ENCODE measurements around the gene TOMM70.

TOMM70 gene

GRCh38 chr3:100411091-100411982 lies 10.4 kb upstream of the TOMM70 start:
- DNase-seq = no peak

GRCh38 chr3:100407977-100408532 lies 7.2 kb upstream of the TOMM70 start:
- DNase-seq = no peak

- DNase-seq = no peak
These were observed 6.3 kb upstream of the TOMM70 start for GRCh38 chr3:100407164-100407563.

- DNase-seq = no peak
These were observed 3.3 kb upstream of the TOMM70 start for GRCh38 chr3:100404250-100404548.

DNA sequence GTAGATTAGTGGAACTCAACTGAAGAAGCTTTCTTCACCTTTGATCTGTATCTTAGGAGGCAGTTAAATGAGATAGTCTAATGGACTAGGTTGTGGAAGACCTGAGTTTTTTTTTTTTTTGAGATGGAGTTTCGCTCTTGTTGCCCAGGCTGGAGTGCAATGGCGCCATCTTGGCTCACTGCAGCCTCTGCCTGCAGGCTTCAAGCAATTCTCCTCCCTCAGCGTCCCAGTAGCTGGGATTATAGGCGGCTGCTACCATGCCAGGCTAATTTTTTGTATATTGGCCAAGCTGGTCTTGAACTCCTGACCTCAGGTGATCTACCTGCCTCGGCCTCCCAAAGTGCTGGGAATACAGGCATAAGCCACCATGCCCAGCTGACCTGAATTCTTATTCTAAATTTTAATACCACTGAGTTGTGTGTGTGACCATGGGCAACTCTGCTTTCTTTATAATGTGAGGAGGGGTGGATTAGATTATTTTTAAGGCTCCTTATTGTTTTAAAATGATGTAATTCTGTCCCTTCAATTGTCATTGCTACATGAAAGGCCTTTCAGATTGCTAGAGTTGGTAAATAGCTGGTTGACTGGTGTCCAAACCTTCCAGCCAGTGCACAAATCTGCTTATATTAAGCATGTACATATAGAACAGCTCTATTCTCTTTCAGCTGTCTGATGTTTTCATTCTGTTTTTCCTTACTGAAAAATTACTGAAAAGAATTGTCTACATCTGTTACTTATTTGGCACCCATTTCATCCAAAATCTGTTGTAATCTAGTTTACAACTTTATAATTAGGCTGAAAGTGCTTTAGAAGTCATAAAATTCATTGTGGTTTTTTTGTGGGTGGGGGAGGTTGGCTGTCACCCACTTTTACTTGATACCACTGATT lies 2.7 kb upstream of the TOMM70 start:
- DNase-seq = no peak

GRCh38 chr3:100402891-100403290 lies 2.0 kb upstream of the TOMM70 start:
- no peak for DNase-seq

- DNase-seq = no peak
These were observed 1.4 kb upstream of the TOMM70 start for GRCh38 chr3:100402256-100402655.

GRCh38 chr3:100401674-100402041 lies 769 bp upstream of the TOMM70 start:
- peak in 1 of 2 donors; percentile 25 for DNase-seq

DNA sequence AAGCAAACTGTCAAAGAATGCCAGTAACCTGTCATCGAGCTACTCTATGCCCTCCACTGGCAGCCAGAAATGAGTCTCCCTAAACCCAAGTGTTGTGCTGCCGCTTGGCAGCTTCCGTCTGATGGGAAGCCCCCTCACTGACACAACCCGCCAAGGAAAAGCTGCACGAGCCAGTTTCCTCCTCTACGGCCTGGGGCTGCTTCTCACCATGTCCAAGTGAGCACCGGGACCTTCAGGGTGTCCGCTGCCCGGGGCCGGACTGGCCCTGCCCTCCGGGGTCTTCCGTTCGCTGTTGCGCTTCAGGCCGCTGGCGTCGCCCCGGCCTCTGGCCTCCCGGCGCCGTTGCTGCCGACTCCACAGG lies 490 bp downstream of the TOMM70 start:
- DNase-seq = peak; percentile 4 to 26

- DNase-seq = no peak
These were observed 1.4 kb downstream of the TOMM70 start for GRCh38 chr3:100399341-100400071.

GRCh38 chr3:100396967-100397366 lies 3.9 kb downstream of the TOMM70 start:
- DNase-seq = no peak

DNA sequence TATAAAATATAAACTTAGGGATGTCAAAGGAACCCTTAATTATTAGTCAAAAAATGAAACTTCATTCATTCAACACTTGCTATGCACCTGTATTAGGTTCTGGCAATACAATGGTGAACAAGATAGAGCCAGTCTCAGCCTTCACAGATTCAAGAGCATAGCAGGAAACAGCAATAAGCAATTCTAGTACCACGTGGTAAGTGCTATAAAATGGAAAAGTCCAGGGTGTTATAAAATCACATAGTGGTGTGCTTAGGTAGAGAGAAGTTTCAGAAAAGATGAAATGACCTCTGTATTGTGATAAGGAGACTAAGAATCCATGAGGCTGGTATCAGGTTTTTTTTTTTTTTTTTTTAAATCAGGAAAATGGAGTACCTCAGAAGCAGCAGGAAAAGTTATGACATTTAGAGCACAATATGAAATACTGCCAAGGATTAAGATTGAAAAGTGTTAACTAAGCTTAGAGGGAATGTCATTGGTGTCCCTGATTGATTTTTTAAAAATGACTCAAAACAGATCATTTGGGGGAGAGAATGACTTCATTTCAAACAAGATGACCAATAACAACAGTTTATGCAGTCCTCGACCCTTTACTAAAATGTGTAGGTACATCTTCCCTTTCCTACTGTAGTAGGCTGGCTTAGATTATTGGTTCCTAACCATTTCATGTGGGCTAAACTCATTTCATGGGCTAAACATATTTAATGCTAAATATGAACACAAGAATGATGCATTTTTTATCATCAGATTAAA lies 5.0 kb downstream of the TOMM70 start:
- no peak for DNase-seq

DNA sequence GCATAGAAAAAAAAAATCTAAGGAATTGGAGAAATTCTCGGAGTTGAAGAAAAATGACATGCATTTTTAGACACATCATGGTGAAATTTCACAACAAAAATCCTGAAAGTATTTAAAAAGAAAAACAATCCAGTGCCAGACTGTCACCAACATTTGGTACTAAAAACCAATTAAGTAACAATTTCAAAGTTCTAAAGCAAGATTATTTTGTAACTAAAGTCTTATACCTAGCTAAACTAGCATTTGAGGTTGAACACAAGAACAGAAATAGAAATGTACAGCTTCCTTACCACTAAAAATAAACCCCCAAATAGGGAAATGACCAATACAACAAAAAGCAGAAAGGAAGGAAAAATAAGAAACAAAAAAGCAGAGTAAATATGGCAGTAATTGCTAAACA lies 11.9 kb downstream of the TOMM70 start:
- no peak for DNase-seq

DNA sequence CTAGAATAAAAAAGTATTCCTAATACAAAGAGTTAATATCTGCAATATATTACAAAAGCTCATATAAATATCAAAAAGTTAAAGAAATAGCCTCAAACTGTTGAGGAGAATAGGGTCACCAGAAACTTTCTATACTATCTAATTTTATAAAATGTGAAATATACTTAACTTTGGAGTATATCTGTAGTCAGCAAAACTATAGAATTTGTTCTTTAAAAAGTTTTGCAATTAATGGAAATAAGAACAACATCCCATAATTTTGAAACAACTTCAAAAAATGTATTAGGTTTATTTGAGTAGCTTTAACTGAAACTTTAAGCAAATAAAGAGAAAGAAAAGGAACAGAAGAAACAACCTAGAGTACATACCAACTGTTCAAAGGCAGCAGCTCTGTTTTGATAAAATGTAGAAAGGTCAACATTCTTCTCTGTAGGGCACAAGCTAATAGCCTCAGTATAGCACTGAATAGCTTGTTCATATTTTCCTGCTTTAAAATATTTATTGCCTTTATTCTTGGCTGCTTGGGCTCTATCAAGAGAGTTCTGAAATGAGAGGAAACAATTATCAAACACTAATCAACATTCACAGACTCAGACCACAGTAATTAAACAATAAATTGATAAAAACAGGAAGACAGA lies 14.3 kb downstream of the TOMM70 start:
- no peak for DNase-seq

DNA sequence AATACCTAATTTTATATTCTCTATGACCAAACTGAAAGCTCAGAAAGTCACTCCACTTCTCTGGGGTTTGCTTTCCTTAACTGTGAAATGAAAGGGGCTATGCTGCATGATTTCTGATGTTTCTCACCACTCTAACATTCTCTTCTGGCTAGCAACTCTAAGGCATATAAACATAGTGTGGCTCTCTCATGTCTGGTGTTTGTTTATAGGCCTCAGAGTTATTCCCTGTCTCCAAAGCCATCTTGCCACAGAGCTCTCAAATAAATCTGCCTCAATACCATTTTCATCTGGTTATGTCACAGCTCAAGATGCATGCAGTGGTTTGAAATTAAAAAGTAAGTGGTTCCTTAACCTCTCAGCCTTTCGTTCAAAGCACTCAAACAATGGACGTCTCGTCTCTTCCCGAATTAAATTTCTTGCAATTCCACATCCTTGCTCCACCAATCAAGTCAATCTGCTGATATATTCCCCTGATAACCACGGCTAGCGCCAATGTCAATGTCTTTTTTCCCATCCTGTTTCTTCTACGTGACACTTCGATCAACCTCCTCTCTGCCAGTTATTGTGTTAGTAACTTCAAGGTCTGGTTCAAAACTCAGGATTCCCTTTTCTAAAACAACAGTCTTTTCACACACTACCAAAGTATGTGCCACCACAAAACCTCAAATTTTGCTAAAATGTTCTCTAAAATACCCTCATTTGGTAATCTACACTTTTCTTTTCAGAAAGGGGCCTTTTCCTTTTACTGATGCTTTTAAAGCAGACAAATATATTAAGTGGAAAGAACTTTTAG lies 16.0 kb downstream of the TOMM70 start:
- no peak for DNase-seq

DNA sequence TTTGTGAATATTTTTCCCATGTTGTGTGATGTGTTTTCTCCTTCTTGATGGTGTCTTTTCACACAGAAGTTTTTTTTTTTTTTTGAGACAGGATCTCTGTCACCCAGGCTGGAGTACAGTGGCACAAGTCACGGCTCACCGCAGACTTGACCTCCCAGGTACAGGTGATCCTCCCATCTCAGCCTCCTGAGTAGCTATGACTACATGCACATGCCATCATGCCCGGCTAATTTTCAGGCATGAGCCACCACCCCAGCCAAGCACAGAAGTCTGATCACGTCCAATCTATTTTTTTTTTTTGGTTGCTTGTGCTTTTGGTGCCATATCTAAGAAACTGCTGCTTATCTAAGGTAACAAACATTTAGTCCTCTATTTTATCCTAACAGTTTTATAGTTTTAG lies 24.6 kb downstream of the TOMM70 start:
- no peak for DNase-seq

- no peak for DNase-seq
These were observed 26.4 kb downstream of the TOMM70 start for GRCh38 chr3:100374521-100374920.

DNA sequence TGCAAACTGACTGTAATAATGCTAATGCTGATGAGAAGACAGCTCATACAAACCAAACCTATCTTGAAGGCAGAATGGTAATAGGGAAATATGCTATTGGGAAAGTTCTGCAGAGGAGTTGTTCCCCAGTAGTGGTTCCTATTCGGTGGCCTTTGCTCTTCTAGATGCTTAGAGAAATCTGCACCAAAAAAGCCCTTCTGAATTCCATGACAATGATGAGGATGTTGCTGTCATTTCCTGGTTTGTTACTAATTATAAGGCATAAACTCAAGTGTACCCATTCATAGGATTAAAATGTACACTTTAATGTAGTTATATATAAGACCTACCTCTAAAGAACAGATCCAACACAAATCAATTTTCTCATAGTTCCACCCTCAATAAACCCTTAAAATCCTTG lies 30.1 kb downstream of the TOMM70 start:
- peak; percentile 27 to 42 for DNase-seq

- no peak for DNase-seq
These were observed 32.4 kb downstream of the TOMM70 start for GRCh38 chr3:100368441-100368840.

GRCh38 chr3:100366424-100366823 lies 34.5 kb downstream of the TOMM70 start:
- no peak for DNase-seq

- DNase-seq = no peak
These were observed 36.5 kb downstream of the TOMM70 start for GRCh38 chr3:100364421-100364820.

Measured in inflammatory macrophage (primary cell).